HCT116 (cell line): Measurements from ENCODE around the gene TNFSF9. TPM values are rescaled to one million over a fixed set of nuclear protein-coding genes. Genes with fewer than 3 reads are reported as not detected.
"Not testable (repeated sequence)": the region's sequence is repeated elsewhere in the genome, so short reads cannot be mapped to it uniquely, and the experiment has no call there.

Experiments
- ATAC-seq: fragments of 200-7000 bp; cut with Tn5 transposase; 2 replicates; pipeline ENCODE4 v1.9.1; 2020; ENCODE audit warnings: mild to moderate bottlenecking, moderate library complexity
- BruUV-seq: library from RNA; stranded (reverse); fragments of 400-500 nt; replicated peaks from 2 replicates; lab custom pipeline; 2021; lab: Mats Ljungman, UMichigan
- CTCF ChIA-PET: fragments of 300-600 bp; sonication (Branson Sonifier 250); formaldehyde crosslinking; loops from one replicate; lab custom pipeline; 2021; ENCODE audit warnings: antibody characterized with exemption; lab: Charles Lee
- POLR2A ChIA-PET: fragments of 300-600, 350-600 bp; sonication (Branson Sonifier 250); formaldehyde crosslinking; loops from one replicate; lab custom pipeline; 2021; ENCODE audit warnings: antibody characterized with exemption; lab: Charles Lee
- RAD21 ChIA-PET, 2 experiments: fragments of 300-600 bp; sonication (Branson Sonifier 250); formaldehyde crosslinking; loops; one replicate each; lab custom pipeline; 2023; ENCODE audit warnings: low total read pairs in 2 of 2; ENCODE audit not compliant: uncharacterized antibody in 2 of 2, unreplicated experiment in 2 of 2, low non-redundant PET in 1 of 2; lab: Charles Lee
- DNase-seq: peaks from one replicate; pipeline ENCODE4 v3.0.0-alpha.2; 2010; ENCODE audit warnings: low read depth, low spot score
- H2AFZ ChIP-seq: fragments of 200-600 bp; shearing (Covaris generic), sonication (generic); 2 replicates; pipeline ENCODE4 v1.6.1; 2017; ENCODE audit warnings: low read depth, mixed run types, mixed read lengths, antibody characterized with exemption, low read length; ENCODE audit not compliant: poor library complexity, severe bottlenecking
- H3K27ac ChIP-seq: 2 replicates; pipeline ENCODE4 v1.5.1; 2012; ENCODE audit warnings: low read depth, low read length
- H3K27me3 ChIP-seq: fragments of 200-600 bp; sonication (generic); 2 replicates; pipeline ENCODE4 v1.6.1; 2016; ENCODE audit warnings: mixed run types, low read length, mixed read lengths; ENCODE audit not compliant: insufficient read depth
- H3K36me3 ChIP-seq, 2 experiments: fragments of 200-500 bp in 1 of 2; fragments of 200-600 bp in 1 of 2; sonication (Bioruptor generic) in 1 of 2; sonication (generic) in 1 of 2; 2 replicates each; pipeline versions ENCODE4 v1.5.1 to v1.6.1; 2014 to 2016; ENCODE audit warnings: low read length in 2 of 2, inconsistent platforms in 1 of 2, mixed read lengths in 1 of 2, mixed run types in 1 of 2; ENCODE audit not compliant: insufficient read depth in 2 of 2, control insufficient read depth in 1 of 2
- H3K4me1 ChIP-seq, 2 experiments: fragments of 200-600 bp in 1 of 2; sonication (generic) in 1 of 2; 2 replicates each; pipeline versions ENCODE4 v1.5.1 to v1.6.1; 2012 to 2017; ENCODE audit warnings: low read length in 2 of 2, inconsistent platforms in 1 of 2, mild to moderate bottlenecking in 1 of 2, mixed read lengths in 1 of 2, mixed run types in 1 of 2, moderate library complexity in 1 of 2; ENCODE audit not compliant: insufficient read depth in 2 of 2, control insufficient read depth in 1 of 2
- H3K4me2 ChIP-seq: fragments of 200-600 bp; sonication (generic); 2 replicates; pipeline ENCODE4 v1.6.1; 2017; ENCODE audit warnings: mixed run types, low read length, mixed read lengths
- H3K4me3 ChIP-seq, 2 experiments: fragments of 200-600 bp in 1 of 2; sonication (generic) in 1 of 2; replicated peaks in 1 of 2; 2 replicates each; pipeline ENCODE4 v1.5.1; 2011 to 2016; ENCODE audit warnings: low read length in 2 of 2, control low read depth in 1 of 2, low read depth in 1 of 2, mild to moderate bottlenecking in 1 of 2, mixed read lengths in 1 of 2, mixed run types in 1 of 2
- H3K79me2 ChIP-seq: fragments of 200-600 bp; sonication (generic); 2 replicates; pipeline ENCODE4 v1.6.1; 2017; ENCODE audit warnings: mild to moderate bottlenecking, mixed run types, low read length, moderate library complexity, mixed read lengths; ENCODE audit not compliant: insufficient read depth
- H3K9ac ChIP-seq: fragments of 200-600 bp; sonication (generic); 2 replicates; pipeline ENCODE4 v1.6.1; 2016; ENCODE audit warnings: low read length, mixed read lengths
- H3K9me2 ChIP-seq: fragments of 200-600 bp; sonication (generic), shearing (Covaris generic); 2 replicates; pipeline ENCODE4 v1.6.1; 2017; ENCODE audit warnings: mixed run types, mild to moderate bottlenecking, moderate library complexity; ENCODE audit not compliant: insufficient read depth
- H3K9me3 ChIP-seq, 2 experiments: fragments of 200-500 bp in 1 of 2; fragments of 200-600 bp in 1 of 2; sonication (Bioruptor generic) in 1 of 2; sonication (generic) in 1 of 2; 2 replicates each; pipeline ENCODE4 v1.6.1; 2014 to 2017; ENCODE audit warnings: low read length in 2 of 2, mixed read lengths in 2 of 2, inconsistent platforms in 1 of 2, low read depth in 1 of 2, mild to moderate bottlenecking in 1 of 2, mixed run types in 1 of 2, moderate library complexity in 1 of 2; ENCODE audit not compliant: control insufficient read depth in 1 of 2, insufficient read depth in 1 of 2
- H4K20me1 ChIP-seq: fragments of 200-600 bp; sonication (generic), shearing (Covaris generic); 2 replicates; pipeline ENCODE4 v1.6.1; 2017; ENCODE audit warnings: mixed run types, mild to moderate bottlenecking, moderate library complexity; ENCODE audit not compliant: insufficient read depth
- SRF ChIP-seq: IDR thresholded peaks from 2 replicates; pipeline ENCODE4 v1.6.1; 2012; ENCODE audit warnings: low read depth
- ZBTB33 ChIP-seq: IDR thresholded peaks from 2 replicates; pipeline ENCODE4 v1.6.1; 2011; ENCODE audit warnings: mild to moderate bottlenecking, low read length, moderate library complexity; ENCODE audit not compliant: insufficient replicate concordance; ENCODE audit errors: extremely low read depth
- intact Hi-C: fragments of 100-400 bp; cut with micrococcal nuclease; formaldehyde crosslinking; loops from 2 replicates; pipeline ENCODE4 v1.10.0; 2022
- total RNA-seq: library from RNA; stranded (reverse); gene quantifications from one replicate; pipeline ENCODE4 v1.2.1, GENCODE V29; 2021; ENCODE audit not compliant: unreplicated experiment

TNFSF9 gene
- total RNA-seq, 1 experiment from 2014 or later = 25.1 TPM

- TF ChIP-seq ZBTB33 = no peak
- peak; percentile 80 for TF ChIP-seq SRF
These were observed 49.5 kb downstream of the TNFSF9 start (continued) for GRCh38 chr19:6580313-6580712.

GRCh38 chr19:6582515-6583484, 52.0 kb downstream of the TNFSF9 start:
- H4K20me1 ChIP-seq, H3K27me3 ChIP-seq, ATAC-seq, DNase-seq, BruUV-seq, CTCF ChIA-PET, H3K4me2 ChIP-seq, H3K4me3 ChIP-seq, H3K9me3 ChIP-seq, H2AFZ ChIP-seq, H3K9me2 ChIP-seq, H3K27ac ChIP-seq, H3K36me3 ChIP-seq, H3K9ac ChIP-seq, intact Hi-C loops, POLR2A ChIA-PET, H3K79me2 ChIP-seq: not testable (repeated sequence)
- RAD21 ChIA-PET = interaction anchor here in 1 of 2 experiments (0.6 kb wide), 1 partner anchor 123 kb away, joined by 4 read pairs; the partner anchor contains the start of gene SLC25A23
- H3K4me1 ChIP-seq = peaks cover 17 to 31% of the 10 kb centered on the region in 2 experiments

Other genes with a start within 250 kb of the TNFSF9 start
- gene ACER1, start 197.4 kb upstream of the TNFSF9 start, total RNA-seq = not detected
- gene CLPP, start 169.5 kb upstream of the TNFSF9 start, total RNA-seq = 116 TPM
- gene ALKBH7, start 158.2 kb upstream of the TNFSF9 start, total RNA-seq = 57.1 TPM
- 3.4 TPM for gene PSPN, start 155.1 kb upstream of the TNFSF9 start, total RNA-seq
- 82.0 TPM for gene GTF2F1, start 137.9 kb upstream of the TNFSF9 start, total RNA-seq
- 553 TPM for gene KHSRP, start 106.2 kb upstream of the TNFSF9 start, total RNA-seq
- gene SLC25A41, start 97.3 kb upstream of the TNFSF9 start, total RNA-seq = 0.93 TPM
- gene SLC25A23, start 71.2 kb upstream of the TNFSF9 start, total RNA-seq = 89.5 TPM
- gene CRB3, start 66.8 kb upstream of the TNFSF9 start, total RNA-seq = 40.5 TPM
- gene DENND1C, start 49.2 kb upstream of the TNFSF9 start, total RNA-seq = 0.54 TPM
- 32.5 TPM for gene TUBB4A, start 28.7 kb upstream of the TNFSF9 start, total RNA-seq
- 2.1 TPM for gene CD70, start 60.1 kb downstream of the TNFSF9 start, total RNA-seq
- 0.22 TPM for gene TNFSF14, start 139.1 kb downstream of the TNFSF9 start, total RNA-seq
- 7.0 TPM for gene C3, start 189.6 kb downstream of the TNFSF9 start, total RNA-seq
- 75.0 TPM for gene GPR108, start 206.6 kb downstream of the TNFSF9 start, total RNA-seq
- 111 TPM for gene TRIP10, start 208.7 kb downstream of the TNFSF9 start, total RNA-seq
- 75.7 TPM for gene SH2D3A, start 236.4 kb downstream of the TNFSF9 start, total RNA-seq
- 20.6 TPM for gene VAV1, start 241.7 kb downstream of the TNFSF9 start, total RNA-seq